Esophagus muscularis mucosa (tissue), 4 donors: ENCODE data around the gene RAPGEF2.

Experiments used
- EP300 ChIP-seq: sonication (generic); formaldehyde crosslinking; IDR thresholded peaks from one replicate; pipeline ENCODE4 v1.6.1; 2017; ENCODE audit warnings: antibody characterized with exemption
- POLR2A ChIP-seq: fragments of 450-650 bp; IDR thresholded peaks from one replicate; pipeline ENCODE4 v1.6.1; 2017; ENCODE audit warnings: antibody characterized with exemption, moderate library complexity, mild to moderate bottlenecking, low read depth
- POLR2AphosphoS5 ChIP-seq, 2 donors: sonication (generic); formaldehyde crosslinking; IDR thresholded peaks; one replicate each; pipeline ENCODE4 v1.6.1; 2017; ENCODE audit warnings: antibody characterized with exemption in 2 of 2
- TF ChIP-seq, protein P1 (sequence below), 3 experiments: fragments of 200-600 bp in 2 of 3; fragments of 450-650 bp in 1 of 3; sonication (generic) in 2 of 3; IDR thresholded peaks; one replicate each; pipeline ENCODE4 v1.5.1; 2017 to 2019; ENCODE audit warnings: antibody characterized with exemption in 3 of 3, mild to moderate bottlenecking in 2 of 3, moderate library complexity in 1 of 3

DNA sequence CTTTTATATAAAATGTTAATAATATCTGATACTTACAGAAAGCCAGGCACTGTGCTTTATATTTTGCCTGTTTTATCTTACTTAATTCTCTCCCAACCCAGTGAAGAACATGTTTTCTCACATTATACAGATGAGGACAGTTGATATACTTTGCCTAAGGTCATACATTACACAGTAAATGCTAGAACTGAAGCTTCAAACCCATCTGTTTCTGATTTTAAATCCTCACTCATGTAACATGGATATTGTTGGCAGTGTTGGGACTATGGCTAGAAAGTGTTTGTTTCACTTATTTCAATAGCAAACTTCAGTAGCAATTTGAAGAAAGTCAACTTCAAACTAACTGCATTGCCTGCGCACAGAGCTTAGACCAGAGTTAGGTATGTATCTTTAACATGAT is 57.4 kb downstream of the RAPGEF2 start:
- TF ChIP-seq, protein P1, sequence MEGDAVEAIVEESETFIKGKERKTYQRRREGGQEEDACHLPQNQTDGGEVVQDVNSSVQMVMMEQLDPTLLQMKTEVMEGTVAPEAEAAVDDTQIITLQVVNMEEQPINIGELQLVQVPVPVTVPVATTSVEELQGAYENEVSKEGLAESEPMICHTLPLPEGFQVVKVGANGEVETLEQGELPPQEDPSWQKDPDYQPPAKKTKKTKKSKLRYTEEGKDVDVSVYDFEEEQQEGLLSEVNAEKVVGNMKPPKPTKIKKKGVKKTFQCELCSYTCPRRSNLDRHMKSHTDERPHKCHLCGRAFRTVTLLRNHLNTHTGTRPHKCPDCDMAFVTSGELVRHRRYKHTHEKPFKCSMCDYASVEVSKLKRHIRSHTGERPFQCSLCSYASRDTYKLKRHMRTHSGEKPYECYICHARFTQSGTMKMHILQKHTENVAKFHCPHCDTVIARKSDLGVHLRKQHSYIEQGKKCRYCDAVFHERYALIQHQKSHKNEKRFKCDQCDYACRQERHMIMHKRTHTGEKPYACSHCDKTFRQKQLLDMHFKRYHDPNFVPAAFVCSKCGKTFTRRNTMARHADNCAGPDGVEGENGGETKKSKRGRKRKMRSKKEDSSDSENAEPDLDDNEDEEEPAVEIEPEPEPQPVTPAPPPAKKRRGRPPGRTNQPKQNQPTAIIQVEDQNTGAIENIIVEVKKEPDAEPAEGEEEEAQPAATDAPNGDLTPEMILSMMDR (IDR thresholded peaks at IDR 0.05): no peak
- TF ChIP-seq POLR2A (no peak), POLR2AphosphoS5 (IDR thresholded peaks at IDR 0.05) (no peak), EP300 (no peak)
